Gastroesophageal sphincter (tissue), 4 donors: Measurements from ENCODE around the gene LMX1B. TPM values are rescaled to one million over a fixed set of nuclear protein-coding genes. Genes with fewer than 3 reads are reported as not detected.

Experiments
- ATAC-seq: fragments of 150-250 bp; one replicate; pipeline ENCODE4 v1.9.1; 2016; ENCODE audit warnings: mild to moderate bottlenecking, moderate library complexity
- H3K27ac ChIP-seq, 4 donors: fragments of 200-600 bp; sonication (generic) in 3 of 4; 1 replicate in 3 of 4; 2 replicates in 1 of 4; pipeline ENCODE4 v1.5.1; 2016 to 2019
- H3K27me3 ChIP-seq: fragments of 200-600 bp; sonication (generic); one replicate; pipeline ENCODE4 v1.5.1; 2019
- H3K36me3 ChIP-seq, 2 donors: fragments of 200-600 bp; sonication (generic); one replicate each; pipeline ENCODE4 v1.5.1; 2019; ENCODE audit warnings: control low read depth in 1 of 2
- H3K4me1 ChIP-seq, 3 donors: fragments of 200-600 bp; sonication (generic); 1 replicate in 2 of 3; 2 replicates in 1 of 3; pipeline ENCODE4 v1.5.1; 2016 to 2019; ENCODE audit warnings: control low read depth in 2 of 3
- H3K4me3 ChIP-seq, 2 donors: fragments of 200-600 bp; sonication (generic); one replicate each; pipeline ENCODE4 v1.5.1; 2019; ENCODE audit warnings: mild to moderate bottlenecking in 1 of 2, moderate library complexity in 1 of 2
- H3K9me3 ChIP-seq, 3 donors: fragments of 200-600 bp; sonication (generic); one replicate each; pipeline ENCODE4 v1.5.1; 2017 to 2019; ENCODE audit warnings: control low read depth in 2 of 3
- CTCF ChIP-seq, 4 experiments: fragments of 200-600 bp in 2 of 4; fragments of 450-650 bp in 2 of 4; sonication (generic) in 1 of 4; IDR thresholded peaks; one replicate each; pipeline ENCODE4 v1.5.1; 2017 to 2019; ENCODE audit warnings: antibody characterized with exemption in 4 of 4, mild to moderate bottlenecking in 2 of 4, moderate library complexity in 2 of 4
- EP300 ChIP-seq: sonication (generic); formaldehyde crosslinking; IDR thresholded peaks from one replicate; pipeline ENCODE4 v1.6.1; 2017; ENCODE audit warnings: antibody characterized with exemption, mild to moderate bottlenecking
- POLR2A ChIP-seq, 2 donors: fragments of 450-650 bp; IDR thresholded peaks; one replicate each; pipeline ENCODE4 v1.6.1; 2017; ENCODE audit warnings: antibody characterized with exemption in 2 of 2, mild to moderate bottlenecking in 2 of 2, moderate library complexity in 1 of 2
- POLR2AphosphoS5 ChIP-seq: sonication (generic); formaldehyde crosslinking; IDR thresholded peaks from one replicate; pipeline ENCODE4 v1.6.1; 2017; ENCODE audit warnings: antibody characterized with exemption
- WGBS, 2 donors: methylation state at CpG; one replicate each; pipeline ENCODE4 v1.1.5; 2018; ENCODE audit warnings: low coverage in 1 of 2; 5-methylcytosine and 5-hydroxymethylcytosine counted together
- total RNA-seq, 4 donors: library from RNA; depleted of rRNA; stranded (reverse); fragments of >200 nt; gene quantifications; one replicate each; pipeline ENCODE4 v1.1.0, GENCODE V29; 2016

LMX1B gene
- total RNA-seq, 4 donors from 2014 or later: 0.13 to 0.58 (median 0.27) TPM

GRCh38 chr9:126625329-126626126, 11.8 kb downstream of the LMX1B start:
- H3K9me3 ChIP-seq: no peaks in the 10 kb centered on the region
- TF ChIP-seq POLR2AphosphoS5 (no peak), POLR2A (IDR thresholded peaks at IDR 0.05) (no peak), EP300 (no peak), CTCF (IDR thresholded peaks at IDR 0.05) (no peak)
- WGBS, 2 donors: 0% methylated on average over 3 of the region's 64 CpGs; no CpG with 5 or more reads in 1 of the 2 donors
- H3K27me3 ChIP-seq: peaks cover 100% of the 10 kb centered on the region
- H3K4me3 ChIP-seq: peak overlapping the region in 1 of 2 donors; percentile 47
- no peaks in the 10 kb centered on the region for H3K36me3 ChIP-seq
- no peak for ATAC-seq
- H3K27ac ChIP-seq: no peak overlapping the region
- H3K4me1 ChIP-seq: peaks cover 0 to 34% (median 22%) of the 10 kb centered on the region in 3 donors

- ATAC-seq: no peak
- 5 to 18% methylated on average over 12 to 35 of the region's 56 CpGs for WGBS, 2 donors
- peaks cover 0 to 34% (median 22%) of the 10 kb centered on the region in 3 donors for H3K4me1 ChIP-seq
- peaks cover 100% of the 10 kb centered on the region for H3K27me3 ChIP-seq
- no peaks in the 10 kb centered on the region for H3K36me3 ChIP-seq
- H3K27ac ChIP-seq: no peak overlapping the region
- H3K9me3 ChIP-seq: no peaks in the 10 kb centered on the region
- peak overlapping the region in 1 of 2 donors; percentile 47 for H3K4me3 ChIP-seq
- TF ChIP-seq CTCF (IDR thresholded peaks at IDR 0.05) (no peak), POLR2AphosphoS5 (no peak), POLR2A (IDR thresholded peaks at IDR 0.05) (no peak), EP300 (no peak)
Measured at GRCh38 chr9:126626127-126626925, 12.6 kb downstream of the LMX1B start.

GRCh38 chr9:126626926-126627233, 13.2 kb downstream of the LMX1B start:
- no peak overlapping the region for H3K27ac ChIP-seq
- no peak for TF ChIP-seq POLR2AphosphoS5
- TF ChIP-seq CTCF (IDR thresholded peaks at IDR 0.05): no peak
- no peak for TF ChIP-seq POLR2A (IDR thresholded peaks at IDR 0.05)
- TF ChIP-seq EP300: no peak
- H3K4me3 ChIP-seq: no peak overlapping the region
- WGBS, 2 donors: 35 to 50% methylated on average over 2 of the region's 14 CpGs
- peaks cover 0 to 34% (median 22%) of the 10 kb centered on the region in 3 donors for H3K4me1 ChIP-seq
- no peak for ATAC-seq
- H3K9me3 ChIP-seq: no peaks in the 10 kb centered on the region
- H3K27me3 ChIP-seq: peaks cover 100% of the 10 kb centered on the region
- H3K36me3 ChIP-seq: no peaks in the 10 kb centered on the region

- no peak for TF ChIP-seq POLR2AphosphoS5
- TF ChIP-seq CTCF (IDR thresholded peaks at IDR 0.05): no peak
- no peak for TF ChIP-seq POLR2A (IDR thresholded peaks at IDR 0.05)
- no peak for TF ChIP-seq EP300
- Histone ChIP-seq H3K27ac (no peak overlapping the region), H3K36me3 (no peaks in the 10 kb centered on the region), H3K27me3 (peaks cover 100% of the 10 kb centered on the region), H3K4me1 (peaks cover 0 to 34% (median 22%) of the 10 kb centered on the region in 3 donors), H3K4me3 (no peak overlapping the region), H3K9me3 (no peaks in the 10 kb centered on the region)
- WGBS, 2 donors: 94 to 96% methylated on average over 4 of the region's 7 CpGs
- no peak for ATAC-seq
Measured at GRCh38 chr9:126628146-126628545, 14.4 kb downstream of the LMX1B start.
